GM19240 (cell line): ENCODE data around the gene DELE1.
"Not testable (repeated sequence)": the region's sequence is repeated elsewhere in the genome, so short reads cannot be mapped to it uniquely, and the experiment has no call there.

Source experiments
- DNase-seq: peaks from one replicate; pipeline ENCODE4 v3.0.0; 2011; ENCODE audit warnings: low spot score; ENCODE audit not compliant: insufficient read length

Gene DELE1

GRCh38 chr5:141922827-141923447 lies 734 bp upstream of the DELE1 start:
- not testable (repeated sequence) for DNase-seq

DNA sequence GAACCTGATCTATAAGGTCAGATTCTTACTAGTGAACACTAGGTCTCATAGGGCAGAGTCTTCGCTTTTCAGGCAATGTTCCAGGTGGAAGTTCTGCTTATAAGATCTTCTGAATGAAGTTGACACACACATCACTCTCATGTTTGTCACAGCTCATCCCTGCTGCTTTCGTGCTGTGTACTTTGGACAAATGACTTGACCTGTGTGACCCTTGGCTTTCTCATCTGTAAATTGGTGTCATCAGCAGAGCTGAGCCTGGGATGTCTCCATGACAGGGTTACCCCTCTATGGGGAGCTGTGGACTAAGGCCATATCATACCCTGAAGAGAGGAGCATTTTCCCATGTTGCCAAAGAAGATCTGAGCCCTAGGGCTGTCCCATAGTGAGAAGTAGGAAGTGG lies 2.8 kb downstream of the DELE1 start:
- DNase-seq, result no peak

- no peak for DNase-seq
Measured at GRCh38 chr5:141928051-141928450, 4.4 kb downstream of the DELE1 start.

DNA sequence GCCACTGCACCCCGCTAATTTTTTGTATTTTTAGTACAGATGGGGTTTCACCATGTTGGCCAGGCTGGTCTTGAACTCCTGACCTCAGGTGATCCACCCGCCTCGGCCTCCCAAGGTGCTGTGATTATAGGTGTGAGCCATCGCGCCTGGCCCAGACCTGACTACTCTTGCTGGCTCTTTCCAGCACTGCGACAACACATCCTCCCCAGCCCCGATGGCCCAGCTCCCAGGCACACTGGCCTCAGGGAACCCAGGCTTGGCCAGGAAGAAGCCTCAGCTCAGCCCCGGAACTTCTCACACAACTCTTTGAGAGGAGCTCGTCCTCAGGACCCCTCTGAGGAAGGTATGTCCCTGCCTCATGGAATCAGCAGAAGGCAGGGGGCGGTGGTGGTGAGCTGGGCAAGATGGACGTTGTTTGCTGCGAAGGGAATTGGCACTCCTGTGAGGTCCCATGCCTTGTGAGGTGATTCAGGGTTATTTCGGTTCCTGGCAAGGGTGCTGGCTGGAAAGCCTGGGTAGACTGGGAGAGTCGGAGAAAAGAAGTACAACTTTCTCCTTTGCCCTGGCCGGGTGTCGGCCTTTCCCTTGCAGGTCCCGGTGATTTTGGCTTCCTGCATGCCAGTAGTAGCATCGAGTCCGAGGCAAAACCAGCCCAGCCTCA lies 5.9 kb downstream of the DELE1 start:
- no peak for DNase-seq

- DNase-seq, result no peak
Measured at GRCh38 chr5:141931694-141932093, 8.0 kb downstream of the DELE1 start.

- no peak for DNase-seq
Measured at GRCh38 chr5:141933151-141933550, 9.5 kb downstream of the DELE1 start.

GRCh38 chr5:141934099-141934844 lies 10.6 kb downstream of the DELE1 start:
- no peak for DNase-seq

DNA sequence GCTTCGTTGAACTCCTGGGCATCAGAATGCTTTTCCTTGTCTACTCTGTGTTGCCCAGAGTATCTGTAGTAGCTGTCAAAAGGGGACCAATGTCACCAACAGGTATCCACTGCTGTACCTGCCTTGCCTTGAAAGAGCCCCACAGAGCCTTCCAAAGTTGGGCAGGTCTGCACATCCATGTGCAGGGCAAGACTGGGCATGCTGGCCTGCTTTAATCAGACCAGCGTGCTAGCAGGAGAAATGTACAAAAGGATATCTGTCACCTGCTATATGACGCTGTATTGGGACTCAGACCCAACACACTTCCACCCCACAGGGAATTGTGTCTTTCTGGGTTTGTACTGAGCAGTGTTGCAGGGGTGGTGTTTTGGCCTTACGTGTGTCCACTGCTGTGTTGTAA lies 11.9 kb downstream of the DELE1 start:
- DNase-seq, result no peak

DNA sequence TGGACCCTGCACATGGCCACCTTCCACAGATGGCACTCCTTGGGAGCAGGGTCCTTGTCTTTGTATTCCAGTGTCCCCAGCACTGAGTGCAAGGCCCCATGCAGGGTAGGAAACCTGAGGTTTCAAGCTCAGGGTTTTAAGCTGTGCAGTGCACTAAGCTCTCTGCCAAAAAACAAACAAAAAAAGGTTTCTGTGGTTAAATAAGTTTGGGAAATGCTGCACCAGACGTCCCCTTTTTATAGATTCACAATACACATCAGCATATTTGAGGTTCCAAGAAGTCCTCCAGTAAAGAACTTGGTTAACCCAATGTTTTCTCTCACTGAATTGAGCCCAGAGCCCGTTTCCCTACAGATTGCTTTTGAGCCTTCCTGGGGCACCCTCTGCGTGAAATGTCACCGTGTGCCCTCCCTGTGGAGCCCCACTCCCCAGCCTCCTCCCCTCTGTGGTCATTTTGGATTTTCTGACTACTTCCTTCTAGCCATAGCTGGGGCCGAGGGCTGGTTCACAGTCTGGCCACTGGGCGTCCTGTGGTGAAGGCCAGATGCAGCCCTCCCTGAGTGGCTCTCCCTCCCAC lies 17.1 kb downstream of the DELE1 start:
- DNase-seq, result no peak

DNA sequence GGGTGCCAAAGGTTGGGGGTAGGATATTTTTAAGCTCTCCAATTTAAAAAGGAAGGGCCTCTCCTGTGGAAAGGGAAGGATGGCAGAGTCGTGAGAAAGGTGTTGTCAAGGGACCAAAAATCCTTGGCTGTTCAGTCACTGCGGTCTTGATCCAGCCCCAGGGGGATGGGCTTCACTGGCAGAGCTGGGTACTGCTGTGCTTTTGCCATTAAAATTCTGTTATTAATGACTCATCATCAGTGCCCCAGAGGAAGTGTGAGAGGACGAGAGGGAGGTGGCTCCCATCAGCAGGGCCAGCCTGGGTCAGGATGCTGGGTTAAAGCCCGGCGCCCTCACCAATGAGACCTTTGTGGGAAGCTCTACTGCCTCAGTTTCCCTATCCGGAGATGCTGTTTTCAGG lies 17.6 kb downstream of the DELE1 start:
- no peak for DNase-seq

GRCh38 chr5:141941779-141942178 lies 18.1 kb downstream of the DELE1 start:
- no peak for DNase-seq

DNA sequence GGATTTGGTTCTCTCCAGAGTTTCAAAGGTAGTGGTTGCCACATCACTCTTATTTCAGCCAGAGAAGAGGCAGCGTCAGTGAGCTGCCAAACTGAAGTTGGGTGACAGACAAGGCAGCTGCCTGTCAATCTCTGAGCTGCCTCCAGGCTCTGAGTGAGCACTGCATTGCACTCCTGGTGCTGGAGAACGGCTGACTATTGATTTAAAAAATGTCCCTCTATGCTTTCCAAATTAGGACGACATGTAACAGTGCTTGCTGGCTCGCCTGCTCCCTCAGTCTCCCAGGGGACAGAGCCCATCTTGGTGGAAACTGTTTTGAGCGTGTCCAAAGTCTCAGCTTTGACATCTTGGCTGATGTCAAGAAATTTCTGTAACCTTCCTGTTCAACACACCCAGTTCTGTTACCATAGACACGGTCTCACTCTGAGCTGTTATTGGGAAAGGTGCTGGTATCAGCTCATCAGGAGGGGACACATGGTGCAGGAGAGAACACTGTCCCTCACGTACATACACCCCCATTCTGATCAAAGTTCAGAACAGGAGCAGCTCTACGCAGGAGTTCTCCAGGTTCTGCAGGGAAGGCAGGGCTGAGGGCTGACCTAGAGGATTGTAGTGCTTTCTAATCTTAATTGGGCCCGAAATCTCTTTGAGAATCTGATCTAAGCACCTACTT lies 18.6 kb downstream of the DELE1 start:
- DNase-seq, result no peak

DNA sequence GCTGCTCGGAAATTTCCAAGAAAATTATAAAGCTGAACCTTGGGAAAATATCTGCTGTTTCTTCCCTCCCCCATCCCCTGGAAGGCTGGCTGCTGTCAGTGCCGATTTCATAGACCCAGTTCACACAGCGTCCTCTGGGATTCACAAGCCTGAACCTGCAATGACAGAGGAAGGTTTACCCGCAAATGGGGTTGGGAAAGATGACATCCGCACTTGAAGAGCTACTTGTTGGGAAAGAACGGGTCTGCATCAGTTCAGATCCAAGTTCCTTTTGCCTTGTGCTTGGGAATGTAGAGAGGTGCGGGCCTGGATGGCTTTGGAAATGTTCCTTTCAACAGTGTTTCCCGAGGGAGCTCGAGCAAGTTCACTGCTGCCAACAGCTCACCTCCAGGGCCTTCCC lies 20.4 kb downstream of the DELE1 start:
- DNase-seq, result no peak

DNA sequence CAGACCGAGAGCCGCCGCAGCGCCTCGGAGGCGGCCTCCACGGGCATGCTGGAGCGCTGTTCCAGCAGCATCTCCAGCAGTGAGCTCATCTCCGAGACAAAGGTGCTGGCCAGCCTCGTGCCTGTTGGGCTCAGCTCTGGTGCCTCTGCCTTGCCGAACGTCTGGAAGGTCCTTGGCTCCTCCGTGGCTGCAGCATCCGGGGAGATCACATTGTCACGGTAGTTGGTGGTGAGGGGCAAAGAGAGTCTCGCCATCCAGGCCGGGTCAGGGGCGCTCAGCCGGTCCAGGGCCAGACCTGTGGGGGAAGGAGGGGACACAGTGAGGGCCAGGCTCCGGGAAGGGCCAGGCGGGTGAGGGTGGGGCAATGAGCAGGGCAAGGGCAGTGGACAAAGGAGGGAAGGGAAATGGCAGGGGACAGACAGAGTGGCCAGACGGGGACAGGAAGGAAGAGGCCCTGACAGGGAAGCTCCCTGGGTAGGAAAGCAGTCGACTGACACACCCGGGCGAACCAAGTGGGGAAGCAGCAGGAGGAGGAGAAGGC lies 21.9 kb downstream of the DELE1 start:
- DNase-seq, result no peak

DNA sequence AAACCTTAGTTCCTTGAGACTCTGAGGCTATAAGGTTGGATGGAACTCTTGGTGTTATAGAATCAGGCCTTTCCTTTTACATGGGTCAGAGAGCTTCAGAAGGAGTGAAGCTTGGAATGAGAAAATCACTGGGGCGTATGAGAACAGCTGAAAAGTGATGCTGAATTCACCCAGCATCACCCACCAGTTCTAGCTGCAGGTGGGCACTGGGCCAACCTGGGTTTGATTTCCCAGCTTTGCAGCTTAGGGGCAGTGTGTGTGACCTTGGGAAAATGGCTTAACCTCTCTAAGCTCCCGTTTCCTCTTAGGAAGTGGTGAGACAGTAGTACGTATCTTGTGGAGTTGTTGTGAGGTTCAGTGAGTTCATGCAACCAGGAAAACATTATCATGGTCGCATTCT lies 23.6 kb downstream of the DELE1 start:
- DNase-seq, result no peak

GRCh38 chr5:141948812-141949211 lies 25.1 kb downstream of the DELE1 start:
- DNase-seq, result no peak

- no peak for DNase-seq
Measured at GRCh38 chr5:141949511-141949910, 25.8 kb downstream of the DELE1 start.

DNA sequence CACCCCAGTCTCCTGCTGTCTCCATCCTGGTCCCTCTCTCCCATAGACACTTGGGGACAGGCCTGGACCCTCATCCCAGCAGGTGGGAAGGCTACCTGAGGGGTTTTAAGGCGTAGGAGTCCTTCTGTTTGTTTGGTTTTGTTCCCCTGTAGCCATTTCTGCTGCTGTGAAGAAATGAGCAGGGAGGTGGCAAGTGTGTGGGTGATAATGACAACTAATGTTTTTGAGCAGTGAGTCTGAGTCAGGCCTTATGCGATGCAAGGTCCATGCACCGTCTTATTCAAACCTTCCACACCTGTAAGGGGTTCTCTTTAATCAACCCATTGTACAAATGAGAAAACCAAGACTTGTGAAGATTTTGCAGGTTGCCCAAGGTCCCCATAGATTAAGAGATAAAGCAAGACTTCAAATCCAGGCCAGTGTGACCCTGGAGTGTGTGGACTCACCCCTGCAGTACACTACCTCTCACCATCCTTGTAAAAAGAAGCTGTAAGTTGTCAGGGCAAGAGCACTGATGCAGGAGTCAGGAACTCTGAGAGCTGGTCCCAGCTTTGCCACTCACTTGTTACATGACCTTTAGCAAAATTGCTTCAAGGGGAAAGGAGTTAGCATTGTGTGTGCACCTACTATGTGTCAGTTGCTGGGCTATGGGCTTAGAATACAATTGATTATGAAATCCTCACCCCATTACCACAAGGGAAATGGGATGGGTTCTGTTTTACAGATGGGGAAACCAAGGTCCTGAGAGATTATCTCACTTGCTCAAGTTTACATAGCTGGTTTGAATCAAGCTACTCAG lies 26.7 kb downstream of the DELE1 start:
- DNase-seq, result no peak

GRCh38 chr5:141951332-141951781 lies 27.7 kb downstream of the DELE1 start:
- peak; percentile 72 for DNase-seq

DNA sequence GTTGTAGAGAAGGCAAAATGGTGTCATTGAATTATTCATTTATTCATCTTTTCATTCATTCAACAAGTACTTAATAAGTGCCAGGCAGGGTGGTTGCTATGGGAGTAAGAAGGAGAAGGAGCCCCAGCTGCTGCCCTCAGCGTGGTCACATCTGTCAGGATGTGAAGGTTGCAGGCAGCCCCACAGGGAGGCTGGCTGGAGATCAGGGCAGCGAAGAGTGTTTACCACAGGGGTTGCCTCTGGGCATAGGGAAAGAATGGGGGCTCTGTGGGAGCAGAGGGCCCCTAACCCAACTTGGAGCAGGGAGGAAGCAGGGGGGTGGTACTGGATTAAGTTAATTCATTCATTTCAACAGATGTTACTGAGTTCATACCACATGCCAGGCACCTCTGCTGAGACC lies 28.3 kb downstream of the DELE1 start:
- no peak for DNase-seq

GRCh38 chr5:141954194-141954593 lies 30.5 kb downstream of the DELE1 start:
- DNase-seq, result no peak
